Lung (tissue), 12 donors: Measurements from ENCODE around the gene APC2. TPM values are rescaled to one million over a fixed set of nuclear protein-coding genes. Genes with fewer than 3 reads are reported as not detected.

Experiments used
- ATAC-seq: fragments of 200-7000 bp; cut with Tn5 transposase; one replicate; pipeline ENCODE4 v1.9.1; 2020; ENCODE audit warnings: moderate number of reproducible peaks; ENCODE audit not compliant: insufficient read depth, low FRiP score
- DNase-seq, 3 donors: peaks; one replicate each; pipeline ENCODE4 v3.0.0-alpha.2; 2013 to 2017
- H3K27ac ChIP-seq, 2 donors: one replicate each; pipeline ENCODE4 v1.5.1; 2013; ENCODE audit warnings: mild to moderate bottlenecking in 2 of 2, moderate library complexity in 2 of 2, control low read depth in 1 of 2, inconsistent platforms in 1 of 2, low read depth in 1 of 2, low read length in 1 of 2
- H3K27me3 ChIP-seq, 3 donors: one replicate each; pipeline ENCODE4 v1.5.1; 2013; ENCODE audit warnings: low read length in 2 of 3; ENCODE audit not compliant: control insufficient read depth in 3 of 3, insufficient read depth in 3 of 3
- H3K36me3 ChIP-seq, 4 donors: one replicate each; pipeline ENCODE4 v1.5.1; 2013; ENCODE audit warnings: low read length in 4 of 4, mild to moderate bottlenecking in 1 of 4, moderate library complexity in 1 of 4; ENCODE audit not compliant: control insufficient read depth in 4 of 4, insufficient read depth in 4 of 4
- H3K4me1 ChIP-seq, 5 donors: one replicate each; pipeline ENCODE4 v1.5.1; 2013; ENCODE audit warnings: low read length in 5 of 5, mild to moderate bottlenecking in 2 of 5, moderate library complexity in 1 of 5; ENCODE audit not compliant: control insufficient read depth in 5 of 5, insufficient read depth in 5 of 5
- H3K4me3 ChIP-seq: one replicate; pipeline ENCODE4 v1.5.1; 2013; ENCODE audit warnings: mild to moderate bottlenecking, control low read depth, moderate library complexity
- H3K9ac ChIP-seq, 2 donors: one replicate each; pipeline ENCODE4 v1.5.1; 2013; ENCODE audit warnings: low read length in 2 of 2, control low read depth in 1 of 2; ENCODE audit not compliant: insufficient read depth in 1 of 2
- H3K9me3 ChIP-seq, 4 donors: one replicate each; pipeline ENCODE4 v1.5.1; 2013; ENCODE audit warnings: low read length in 3 of 4, mild to moderate bottlenecking in 1 of 4, moderate library complexity in 1 of 4; ENCODE audit not compliant: control insufficient read depth in 4 of 4, insufficient read depth in 3 of 4
- CTCF ChIP-seq: IDR thresholded peaks from 2 replicates; pipeline ENCODE4 v1.5.1; 2012; ENCODE audit warnings: mild to moderate bottlenecking; ENCODE audit errors: control extremely low read depth, extremely low read depth
- WGBS, 2 donors: extraction: QIAGEN DNeasy Blood & Tissue Kit; methylation state at CpG; one replicate each; pipeline ENCODE4 v1.1.7; 2013; 5-methylcytosine and 5-hydroxymethylcytosine counted together
- polyA plus RNA-seq, 2 donors: library from polyadenylated mRNA; stranded (reverse); fragments of 200-250 nt; gene quantifications; one replicate each; pipeline ENCODE4 v1.2.1, GENCODE V29; 2013
- total RNA-seq, 2 donors: library from RNA; depleted of rRNA in 1 of 2; stranded (reverse); fragments of >200 nt in 1 of 2; gene quantifications; one replicate each; pipeline ENCODE4 v1.2.1, GENCODE V29; 2014 to 2021
- donor health status: control.
- donor health status: control.
- donor health status: Bipolar disorder and iron deficiency.
- donor health status: healthy.
- donor health status: DM: yes; HTN: yes; CAD: no.

Gene APC2
- total and polyA plus RNA-seq, 4 donors = 0.01 to 0.37 (median 0.10) TPM

GRCh38 chr19:1401889-1402217 lies 48.1 kb upstream of the APC2 start:
- no peak for DNase-seq
- Histone ChIP-seq H3K9ac (no peak overlapping the region), H3K9me3 (no peaks in the 10 kb centered on the region), H3K27me3 (peaks cover 0 to 5% (median 0%) of the 10 kb centered on the region in 3 donors), H3K4me3 (no peak overlapping the region), H3K27ac (no peak overlapping the region), H3K4me1 (peaks cover 0 to 12% (median 0%) of the 10 kb centered on the region in 5 donors), H3K36me3 (no peaks in the 10 kb centered on the region)
- WGBS, 2 donors = 40 to 46% methylated on average over 11 of the region's 11 CpGs
- TF ChIP-seq CTCF = no peak
- no peak for ATAC-seq

GRCh38 chr19:1402411-1403070 lies 47.4 kb upstream of the APC2 start:
- DNase-seq (no peak), ATAC-seq (no peak)
- Histone ChIP-seq H3K9ac (no peak overlapping the region), H3K4me1 (peaks cover 0 to 13% (median 0%) of the 10 kb centered on the region in 5 donors), H3K36me3 (no peaks in the 10 kb centered on the region), H3K27ac (no peak overlapping the region), H3K27me3 (peaks cover 0 to 5% (median 0%) of the 10 kb centered on the region in 3 donors), H3K4me3 (no peak overlapping the region), H3K9me3 (no peaks in the 10 kb centered on the region)
- 21 to 46% methylated on average over 25 of the region's 25 CpGs for WGBS, 2 donors
- no peak for TF ChIP-seq CTCF

GRCh38 chr19:1406774-1407527 lies 43.0 kb upstream of the APC2 start:
- Histone ChIP-seq H3K4me1 (peaks cover 2 to 39% (median 23%) of the 10 kb centered on the region in 5 donors), H3K9ac (no peak overlapping the region), H3K9me3 (no peaks in the 10 kb centered on the region), H3K4me3 (peak overlapping the region; percentile 83), H3K36me3 (peaks cover 0 to 7% (median 3%) of the 10 kb centered on the region in 4 donors), H3K27me3 (no peaks in the 10 kb centered on the region), H3K27ac (peak overlapping the region; percentile 73 to 97)
- ATAC-seq (peak; percentile 93), DNase-seq (peak; percentile 99)
- WGBS, 2 donors = 0 to 1% methylated on average over 66 to 72 of the region's 72 CpGs
- TF ChIP-seq CTCF = peak; percentile 9
